Cerebellar cortex (tissue), 1 donor: ENCODE data around the gene IL22RA1.
A peak's percentile ranks its signal among the peaks of the same experiment; 100 is the strongest.

Source experiments
- DNase-seq: peaks from one replicate; pipeline ENCODE4 v3.0.0-alpha.2; 2015; ENCODE audit warnings: low spot score

IL22RA1 gene

DNA sequence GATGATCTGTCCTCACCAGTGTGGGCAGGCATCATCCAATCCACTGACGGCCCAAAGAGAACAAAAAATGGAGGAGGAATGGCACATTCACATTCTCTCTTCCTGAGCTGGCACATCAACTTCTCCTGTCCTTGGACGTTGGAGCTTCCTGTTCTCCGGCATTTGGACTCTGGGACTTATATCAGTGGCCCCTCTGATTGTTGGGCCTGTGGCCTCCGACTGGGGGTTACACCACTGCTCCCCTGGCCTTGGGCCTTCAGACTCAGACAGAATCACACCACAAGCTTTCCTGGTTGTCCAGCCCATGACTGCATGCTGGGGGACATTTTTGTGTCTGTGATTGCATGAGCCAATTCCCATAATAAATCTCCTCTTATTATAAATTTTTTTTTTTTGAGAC lies 24.1 kb upstream of the IL22RA1 start:
- no peak for DNase-seq

DNA sequence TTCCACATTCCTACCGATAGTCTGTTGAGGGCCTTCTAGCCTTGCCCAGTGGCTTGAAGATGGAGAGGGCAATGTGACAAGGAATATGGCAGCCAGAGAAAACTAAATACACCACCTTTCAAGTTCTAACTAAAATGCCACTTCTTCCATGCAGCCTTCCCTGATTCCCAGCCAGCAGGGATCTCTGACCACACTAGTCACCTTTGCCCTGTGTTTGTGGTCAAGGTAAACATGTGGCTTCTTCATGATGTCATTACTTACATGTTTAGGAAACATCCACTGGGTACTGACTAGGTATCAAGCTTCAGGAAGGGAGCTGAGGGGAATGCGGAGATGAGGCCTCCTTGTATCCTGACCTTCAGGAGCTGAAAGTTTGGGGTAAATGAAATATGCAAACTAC lies 22.6 kb upstream of the IL22RA1 start:
- DNase-seq = no peak

DNA sequence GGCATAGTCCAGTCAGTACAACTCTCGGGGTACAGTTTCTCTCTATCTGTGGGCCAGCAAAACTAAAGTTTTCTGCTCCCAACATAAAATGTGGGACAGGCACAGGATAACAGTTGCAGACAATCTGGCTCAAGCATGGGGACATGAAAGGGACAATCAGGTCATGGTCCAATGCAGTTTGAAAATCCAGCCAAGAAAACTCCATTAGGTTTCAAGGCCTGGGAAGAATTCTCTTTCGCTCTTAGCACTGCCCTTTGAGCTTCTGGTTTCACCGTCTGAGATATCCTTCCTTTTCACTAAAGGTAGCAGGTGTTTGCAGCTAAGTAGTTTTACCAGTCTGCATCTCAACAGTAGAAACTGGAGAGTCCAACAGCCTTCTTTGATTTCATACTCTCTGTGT lies 21.1 kb upstream of the IL22RA1 start:
- no peak for DNase-seq

- DNase-seq = no peak
Measured at GRCh38 chr1:24162201-24162600, 19.3 kb upstream of the IL22RA1 start.

DNA sequence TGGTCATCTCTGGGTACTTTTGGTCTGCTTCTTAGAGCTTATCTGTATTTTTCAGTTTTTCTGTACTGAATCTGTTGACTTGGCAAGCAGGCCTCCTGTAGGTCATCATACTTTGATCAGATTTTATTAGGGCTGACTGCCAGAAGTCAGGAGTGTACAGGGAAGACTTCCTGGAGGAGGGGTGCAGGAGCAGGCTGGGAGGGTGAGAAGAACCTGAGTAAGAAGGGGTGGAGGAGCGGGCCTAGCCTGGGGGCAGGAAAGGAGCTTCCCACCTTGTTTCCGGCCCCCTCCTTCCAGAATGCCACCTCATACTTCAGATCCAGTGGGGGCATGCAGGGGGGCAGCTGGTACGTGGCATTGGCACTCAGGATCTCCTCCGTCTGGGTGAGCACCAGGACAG lies 18.3 kb upstream of the IL22RA1 start:
- no peak for DNase-seq

DNA sequence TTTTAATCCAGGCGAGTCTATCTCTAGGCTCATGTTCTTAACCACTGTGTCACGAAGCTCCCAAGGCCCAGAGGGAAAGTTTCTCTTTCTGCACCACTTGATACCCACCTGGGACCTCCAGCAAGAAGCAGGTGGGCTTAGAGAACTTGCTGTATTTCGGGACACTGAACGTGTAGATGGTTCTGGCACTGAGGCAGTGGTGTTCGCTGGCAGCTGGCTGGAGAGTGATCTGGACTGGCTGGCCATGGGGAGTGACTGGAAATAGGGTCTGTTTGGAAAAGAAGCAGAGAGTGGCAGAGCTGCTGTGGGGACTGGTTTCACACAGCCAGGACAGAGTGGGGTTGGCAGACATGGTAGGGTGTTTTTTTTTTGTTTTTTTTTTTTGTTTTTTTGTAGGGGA lies 16.4 kb upstream of the IL22RA1 start:
- no peak for DNase-seq

DNA sequence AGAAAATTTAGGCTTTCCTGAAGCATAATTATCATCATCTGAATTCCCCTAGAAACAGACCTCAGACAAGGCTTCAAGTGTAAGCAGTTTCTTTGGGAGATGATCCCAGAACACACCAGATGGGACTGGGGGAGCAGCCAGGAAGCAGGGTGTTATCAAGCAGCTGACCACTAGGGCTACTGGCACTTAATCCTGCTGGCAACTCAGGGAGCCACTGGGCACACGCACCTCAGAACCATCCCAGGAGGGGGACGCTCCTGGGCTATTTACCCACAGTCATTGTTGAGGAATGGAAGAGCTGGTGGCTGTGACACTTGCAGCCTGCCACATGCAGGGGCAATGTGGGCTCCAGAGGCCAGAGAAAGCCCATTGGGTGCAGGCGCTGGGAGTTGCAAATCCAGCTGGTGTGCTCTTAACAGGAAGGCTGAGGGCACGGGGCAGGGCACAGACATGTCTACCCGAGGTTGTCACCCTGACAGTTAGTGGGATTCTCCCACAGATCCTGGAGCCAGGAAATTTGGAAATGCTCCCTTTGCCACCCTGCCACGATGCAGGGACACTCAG lies 15.1 kb upstream of the IL22RA1 start:
- DNase-seq = peak; percentile 95

DNA sequence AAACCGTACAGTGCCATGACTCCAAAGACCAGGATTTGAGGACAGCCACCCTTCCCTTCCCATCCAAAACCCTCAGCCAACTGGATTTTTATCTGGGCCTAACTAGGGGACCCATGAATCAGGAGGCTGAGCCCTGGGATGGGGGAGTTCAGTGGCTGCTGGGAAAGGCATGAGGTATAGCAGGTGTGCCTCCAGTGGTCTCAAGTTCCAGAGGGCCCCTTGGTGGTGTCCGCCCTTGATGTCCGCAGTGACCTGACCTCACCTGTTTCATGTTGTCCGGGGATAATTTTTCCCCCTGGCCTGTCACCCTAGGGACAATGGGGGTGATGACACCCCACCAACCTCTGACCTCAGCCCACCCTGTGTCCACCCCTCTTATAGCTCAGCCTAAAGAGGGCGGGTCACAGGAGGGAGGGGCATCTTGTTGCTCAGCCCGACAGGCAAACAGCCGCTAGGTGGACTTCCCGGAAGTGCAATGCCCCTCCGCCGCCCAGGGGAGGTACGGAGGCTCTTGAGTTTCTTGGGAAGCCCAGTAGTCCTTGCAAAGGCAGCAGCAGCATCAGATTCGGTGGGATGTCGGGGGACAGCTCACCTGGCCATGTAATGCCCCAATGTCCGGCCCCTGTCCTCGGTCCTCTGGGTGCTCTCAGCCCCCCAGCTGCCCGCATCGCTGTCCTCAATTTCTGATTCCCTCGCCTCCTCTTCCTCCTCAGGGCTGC lies 13.8 kb upstream of the IL22RA1 start:
- DNase-seq = no peak

GRCh38 chr1:24155011-24155782 lies 12.3 kb upstream of the IL22RA1 start:
- DNase-seq = no peak

- no peak for DNase-seq
Measured at GRCh38 chr1:24154215-24154614, 11.3 kb upstream of the IL22RA1 start.

GRCh38 chr1:24152631-24153494 lies 9.9 kb upstream of the IL22RA1 start:
- no peak for DNase-seq

GRCh38 chr1:24151175-24151533 lies 8.2 kb upstream of the IL22RA1 start:
- no peak for DNase-seq

- peak; percentile 90 for DNase-seq
Measured at GRCh38 chr1:24150234-24151174, 7.6 kb upstream of the IL22RA1 start.

DNA sequence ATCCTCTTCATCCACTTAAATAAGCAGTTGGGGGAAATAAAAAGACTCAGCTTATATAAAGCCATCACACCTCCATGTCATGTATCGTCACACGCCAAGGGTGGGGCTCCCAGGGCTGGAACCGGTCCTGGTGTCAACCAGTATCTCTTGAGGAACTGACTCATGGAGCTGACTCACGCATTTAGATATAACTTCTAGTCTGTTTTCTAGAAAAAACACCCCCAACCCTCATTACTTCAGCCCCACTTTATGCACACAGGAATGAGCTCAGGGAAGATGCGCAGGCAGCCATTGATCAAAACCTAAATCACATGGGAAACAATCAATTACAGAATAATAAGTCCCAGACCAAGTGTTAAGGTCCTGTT lies 6.9 kb upstream of the IL22RA1 start:
- no peak for DNase-seq

DNA sequence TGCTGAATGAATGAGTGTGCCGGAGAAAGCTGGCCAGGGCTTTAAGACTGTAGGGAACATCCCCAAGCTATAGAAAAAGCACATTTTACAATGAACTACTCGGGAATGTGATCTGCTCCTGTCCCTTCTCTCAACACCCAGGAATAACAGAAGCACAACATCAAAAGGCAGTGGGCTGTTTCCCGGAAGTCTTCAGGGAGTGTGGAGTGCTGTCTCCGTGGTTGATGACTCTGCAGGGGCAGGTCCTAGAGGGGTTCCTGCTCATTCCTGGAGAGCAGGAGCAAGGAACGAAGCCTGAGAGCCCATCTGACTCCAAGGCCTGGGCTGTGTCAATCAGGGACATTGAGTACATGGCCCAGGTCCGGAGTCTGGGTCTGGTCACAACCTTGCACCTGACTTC lies 4.9 kb upstream of the IL22RA1 start:
- DNase-seq = no peak

DNA sequence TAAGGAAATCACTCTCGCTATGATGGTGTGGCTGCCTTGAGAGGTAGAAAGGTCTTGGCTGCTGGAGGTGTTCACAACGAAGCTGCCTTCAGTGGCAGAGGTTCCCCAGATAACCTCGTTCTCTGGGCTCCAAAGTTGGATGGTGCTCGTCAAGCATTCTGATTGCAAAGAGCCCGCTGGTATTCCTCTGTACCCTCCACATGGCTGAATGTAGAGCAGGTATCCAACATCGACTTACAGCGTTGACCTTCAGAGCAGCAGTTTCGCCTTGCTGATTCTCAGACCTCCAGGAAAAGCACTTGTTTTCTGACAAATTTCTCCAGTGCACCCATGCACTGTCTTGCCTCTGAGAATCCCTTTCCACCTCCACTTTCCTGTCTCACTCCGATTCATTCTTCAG lies 4.3 kb upstream of the IL22RA1 start:
- DNase-seq = no peak

DNA sequence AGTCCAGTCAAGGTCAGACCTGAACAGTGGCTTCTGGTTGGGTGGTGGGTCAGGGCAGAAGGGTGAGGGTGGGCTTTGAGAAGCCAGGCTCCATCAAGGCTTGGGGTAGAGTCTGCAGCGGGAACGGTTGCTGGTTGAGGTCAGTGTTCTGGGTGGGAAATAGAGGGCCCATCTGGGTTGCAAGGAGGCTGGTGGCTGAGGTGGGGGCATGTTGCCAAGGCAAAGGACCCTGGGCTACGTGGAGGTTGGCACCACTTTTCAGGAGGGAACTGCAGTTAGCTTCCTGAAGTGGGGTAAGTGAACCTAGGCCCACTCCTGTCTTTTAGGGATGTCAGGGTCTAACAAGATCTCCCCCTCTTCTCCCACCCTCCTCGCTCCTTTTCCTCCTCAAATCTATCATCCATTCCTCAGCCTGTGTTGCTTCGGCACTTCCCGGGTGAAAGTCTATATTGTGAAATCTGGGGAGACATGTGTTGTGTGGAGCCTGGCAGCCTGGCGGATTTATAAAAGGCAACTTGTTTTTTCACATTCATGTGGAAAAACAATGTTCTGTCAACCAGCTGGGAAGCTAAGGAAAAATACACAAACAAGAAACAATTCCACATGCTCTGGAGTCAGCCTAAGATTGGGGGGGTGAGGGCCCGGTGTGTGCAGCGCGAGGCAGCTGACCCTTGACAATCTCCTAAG lies 1.5 kb downstream of the IL22RA1 start:
- no peak for DNase-seq

DNA sequence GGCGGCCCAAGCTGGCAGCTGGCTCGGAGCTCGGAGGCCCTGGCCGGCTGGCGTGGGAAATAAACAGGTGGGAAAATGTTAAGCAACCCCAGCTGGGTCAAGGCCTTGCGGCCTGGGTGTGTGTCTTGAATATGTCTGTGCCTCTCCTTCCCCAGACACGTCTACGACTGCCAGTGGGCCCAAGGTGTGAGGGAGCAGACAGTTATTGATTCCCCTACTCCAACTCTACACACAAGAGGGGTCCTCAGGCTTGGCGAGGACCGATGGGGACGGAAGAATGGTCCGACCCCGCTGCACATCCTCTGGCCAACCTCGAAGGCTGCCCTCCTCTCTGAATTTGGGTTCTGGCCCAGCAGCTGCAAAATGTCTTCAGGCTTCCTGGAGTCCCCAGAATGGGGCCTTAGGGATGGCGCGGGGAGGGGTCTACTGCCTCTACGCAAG lies 2.2 kb downstream of the IL22RA1 start:
- no peak for DNase-seq

DNA sequence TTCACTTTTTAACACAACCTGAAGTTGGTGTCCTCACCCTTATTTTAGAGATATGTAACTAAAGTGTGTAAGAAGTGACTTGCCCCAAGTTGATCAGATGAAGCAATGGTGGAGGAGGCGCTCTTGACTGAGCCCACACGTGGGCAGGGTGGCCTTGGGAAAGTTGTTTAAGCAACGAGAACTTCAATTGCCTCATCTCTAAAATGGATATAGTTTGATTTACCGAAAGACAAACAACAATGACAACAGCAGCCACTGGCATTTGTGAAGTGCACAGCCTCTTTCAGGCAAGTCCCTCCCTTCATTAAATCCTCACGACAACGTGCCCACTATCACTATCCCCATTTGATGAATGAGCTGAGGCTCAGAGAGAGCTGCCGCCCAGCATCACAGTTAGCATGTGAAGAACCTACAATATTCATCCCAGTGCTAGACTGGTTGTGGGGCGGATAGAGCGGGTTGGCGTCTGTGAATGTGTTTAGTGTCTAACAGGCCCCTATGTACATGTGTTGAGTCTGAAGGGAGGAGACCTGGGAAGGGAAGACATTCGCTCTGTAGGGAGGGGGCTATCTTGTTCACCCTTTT lies 3.0 kb downstream of the IL22RA1 start:
- DNase-seq = no peak

GRCh38 chr1:24139222-24139489 lies 3.8 kb downstream of the IL22RA1 start:
- no peak for DNase-seq
